ENCODE measurements around the gene METTL25. TPM values are rescaled to one million over a fixed set of nuclear protein-coding genes. Genes with fewer than 3 reads are reported as not detected.
A peak's percentile ranks its signal among the peaks of the same experiment; 100 is the strongest.

METTL25 gene
- total RNA-seq, 1 experiment from 2014 or later = 5.1 TPM

DNA sequence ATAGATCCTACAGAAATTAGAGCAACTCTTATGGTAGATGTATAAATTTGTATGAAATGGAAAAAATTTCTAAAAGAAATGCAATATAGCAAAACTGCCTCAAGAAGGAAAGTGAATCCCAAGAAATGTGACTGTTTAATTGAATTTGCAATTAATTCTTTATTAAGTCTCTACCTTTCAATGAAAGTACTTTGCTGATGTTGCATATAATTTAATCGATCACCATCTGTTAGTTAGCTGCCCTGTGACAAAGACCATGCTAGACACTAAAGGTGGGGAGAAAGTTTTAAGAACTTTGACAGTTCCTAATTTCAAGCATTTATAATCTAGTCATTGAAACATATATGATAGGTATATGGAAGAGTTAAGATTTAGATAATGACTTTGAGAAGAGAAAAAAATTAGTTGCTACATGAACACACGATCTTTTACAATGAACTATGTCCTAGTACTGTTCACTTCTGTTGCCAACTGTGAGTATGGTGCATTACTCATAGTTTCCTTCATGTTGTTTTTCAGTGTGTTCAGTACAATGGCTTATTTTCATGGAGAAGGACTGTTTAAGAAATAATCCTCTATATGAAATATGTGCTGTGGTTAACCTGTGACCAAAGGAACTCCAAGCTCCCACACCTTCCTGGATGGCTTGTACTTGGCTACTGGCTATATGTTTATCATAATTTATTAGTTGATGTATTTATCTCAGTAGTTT, 128.4 kb downstream of the METTL25 start:
- TF ChIP-seq, protein P1, sequence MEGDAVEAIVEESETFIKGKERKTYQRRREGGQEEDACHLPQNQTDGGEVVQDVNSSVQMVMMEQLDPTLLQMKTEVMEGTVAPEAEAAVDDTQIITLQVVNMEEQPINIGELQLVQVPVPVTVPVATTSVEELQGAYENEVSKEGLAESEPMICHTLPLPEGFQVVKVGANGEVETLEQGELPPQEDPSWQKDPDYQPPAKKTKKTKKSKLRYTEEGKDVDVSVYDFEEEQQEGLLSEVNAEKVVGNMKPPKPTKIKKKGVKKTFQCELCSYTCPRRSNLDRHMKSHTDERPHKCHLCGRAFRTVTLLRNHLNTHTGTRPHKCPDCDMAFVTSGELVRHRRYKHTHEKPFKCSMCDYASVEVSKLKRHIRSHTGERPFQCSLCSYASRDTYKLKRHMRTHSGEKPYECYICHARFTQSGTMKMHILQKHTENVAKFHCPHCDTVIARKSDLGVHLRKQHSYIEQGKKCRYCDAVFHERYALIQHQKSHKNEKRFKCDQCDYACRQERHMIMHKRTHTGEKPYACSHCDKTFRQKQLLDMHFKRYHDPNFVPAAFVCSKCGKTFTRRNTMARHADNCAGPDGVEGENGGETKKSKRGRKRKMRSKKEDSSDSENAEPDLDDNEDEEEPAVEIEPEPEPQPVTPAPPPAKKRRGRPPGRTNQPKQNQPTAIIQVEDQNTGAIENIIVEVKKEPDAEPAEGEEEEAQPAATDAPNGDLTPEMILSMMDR (conservative IDR thresholded peaks at IDR 0.05; ENCODE audit: low read depth, low read length) = no peak
- TF ChIP-seq EZH2 (IDR thresholded peaks at IDR 0.05; ENCODE audit: low read length, unreplicated experiment) (no peak), EZH2phosphoT487 (IDR thresholded peaks at IDR 0.05; ENCODE audit: borderline replicate concordance, low read length) (no peak)
- Histone ChIP-seq H3K36me3 (ENCODE audit: low read depth, low read length) (no peaks in the 10 kb centered on the region), H3K9me2 (replicated peaks; ENCODE audit: low read length) (no peaks in the 10 kb centered on the region), H2AFZ (ENCODE audit: low read length) (no peak overlapping the region), H4K20me1 (ENCODE audit: low read length) (no peaks in the 10 kb centered on the region), H3K27me3 (ENCODE audit: low read length) (no peaks in the 10 kb centered on the region), H3F3A (ENCODE audit: low read length, unreplicated experiment) (no peaks in the 10 kb centered on the region), H3K4me2 (ENCODE audit: low read length) (peak overlapping the region; percentile 23), H3K4me1 (ENCODE audit: insufficient read depth, low read length) (peaks cover 11% of the 10 kb centered on the region), H3K9ac (ENCODE audit: low read length) (no peak overlapping the region), H3K79me2 (ENCODE audit: low read length) (no peaks in the 10 kb centered on the region), H3K4me3 (ENCODE audit: low read length) (no peak overlapping the region), H3K9me3 (ENCODE audit: low read length) (no peaks in the 10 kb centered on the region), H3K27ac (ENCODE audit: low read length) (no peak overlapping the region)
- ChIA-PET CTCF (no interaction called here), POLR2A (ENCODE audit: unreplicated experiment) (no interaction called here)
- BruUV-seq (replicated peaks) = no TSS peak
- DNase-seq = peak; percentile 66
- intact Hi-C loops (cut with micrococcal nuclease) = no loop called here
- peak; percentile 86 for ATAC-seq

DNA sequence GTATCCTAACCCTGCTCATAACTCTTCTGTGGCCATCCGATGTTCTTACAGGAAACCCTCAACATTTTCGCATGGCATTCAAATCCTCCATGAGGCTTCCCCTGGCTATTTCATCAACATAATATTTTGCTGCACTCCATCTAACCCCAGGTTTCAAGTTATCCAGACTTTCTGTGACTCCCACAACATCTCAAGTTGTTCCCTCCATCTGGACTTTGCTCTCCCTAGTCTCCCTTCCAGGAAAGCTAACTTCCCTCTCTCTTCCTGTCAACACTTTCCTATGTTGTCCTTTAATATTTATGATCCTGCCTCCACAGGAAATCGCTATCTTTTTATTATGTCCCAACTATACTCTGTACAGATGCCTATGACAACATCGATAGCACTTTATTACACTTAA, 146.1 kb downstream of the METTL25 start:
- TF ChIP-seq EZH2phosphoT487 (IDR thresholded peaks at IDR 0.05; ENCODE audit: borderline replicate concordance, low read length) (no peak), EZH2 (IDR thresholded peaks at IDR 0.05; ENCODE audit: low read length, unreplicated experiment) (no peak)
- TF ChIP-seq, protein P1 (conservative IDR thresholded peaks at IDR 0.05; ENCODE audit: low read depth, low read length) = no peak
- no peaks in the 10 kb centered on the region for H4K20me1 ChIP-seq (ENCODE audit: low read length)

DNA sequence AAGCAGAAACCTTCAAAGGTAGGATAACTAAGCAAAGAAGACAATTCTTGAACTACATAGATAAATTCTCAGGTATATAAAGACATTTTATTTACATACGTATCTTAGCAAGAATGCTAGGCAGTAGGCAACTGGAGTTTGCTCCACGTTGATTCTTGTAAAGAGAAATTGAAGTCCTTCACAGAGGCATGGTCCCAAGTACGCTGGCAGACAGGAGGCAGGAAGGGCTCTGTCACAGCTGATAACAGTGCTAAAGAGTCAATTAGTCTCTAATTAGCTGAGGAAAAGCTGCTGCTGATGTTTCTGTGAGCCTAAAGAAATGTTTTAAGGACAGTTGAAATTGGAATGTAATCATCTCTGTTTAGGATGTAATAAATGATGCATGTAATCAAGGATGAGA, 146.8 kb downstream of the METTL25 start:
- H3K27ac ChIP-seq (ENCODE audit: low read length) = no peak overlapping the region
- DNase-seq (no peak), ATAC-seq (no peak)
- no peak overlapping the region for H3K9ac ChIP-seq (ENCODE audit: low read length)
- H3K79me2 ChIP-seq (ENCODE audit: low read length) = no peaks in the 10 kb centered on the region
- no peak overlapping the region for H3K4me3 ChIP-seq (ENCODE audit: low read length)
- BruUV-seq (replicated peaks) = no TSS peak
- no peaks in the 10 kb centered on the region for H3K9me2 ChIP-seq (replicated peaks; ENCODE audit: low read length)
- H3K4me2 ChIP-seq (ENCODE audit: low read length) = no peak overlapping the region
- no peaks in the 10 kb centered on the region for H3K36me3 ChIP-seq (ENCODE audit: low read depth, low read length)
- no peak overlapping the region for H2AFZ ChIP-seq (ENCODE audit: low read length)
- no peaks in the 10 kb centered on the region for H3K4me1 ChIP-seq (ENCODE audit: insufficient read depth, low read length)
- no peaks in the 10 kb centered on the region for H4K20me1 ChIP-seq (ENCODE audit: low read length)
- ChIA-PET POLR2A (ENCODE audit: unreplicated experiment) (no interaction called here), CTCF (no interaction called here)
- TF ChIP-seq EZH2phosphoT487 (IDR thresholded peaks at IDR 0.05; ENCODE audit: borderline replicate concordance, low read length) = no peak
- H3F3A ChIP-seq (ENCODE audit: low read length, unreplicated experiment) = no peaks in the 10 kb centered on the region
- H3K9me3 ChIP-seq (ENCODE audit: low read length) = no peaks in the 10 kb centered on the region
- H3K27me3 ChIP-seq (ENCODE audit: low read length) = no peaks in the 10 kb centered on the region
- intact Hi-C loops (cut with micrococcal nuclease) = no loop called here

More for the DNA sequence above, 146.1 kb downstream of the METTL25 start:
- no peaks in the 10 kb centered on the region for H3K27me3 ChIP-seq (ENCODE audit: low read length)
- ATAC-seq = no peak
- no peak overlapping the region for H2AFZ ChIP-seq (ENCODE audit: low read length)
- H3K9me2 ChIP-seq (replicated peaks; ENCODE audit: low read length) = no peaks in the 10 kb centered on the region
- H3K9me3 ChIP-seq (ENCODE audit: low read length) = no peaks in the 10 kb centered on the region
- intact Hi-C loops (cut with micrococcal nuclease) = no loop called here
- DNase-seq = no peak
- H3K9ac ChIP-seq (ENCODE audit: low read length) = no peak overlapping the region
- no TSS peak for BruUV-seq (replicated peaks)
- H3K79me2 ChIP-seq (ENCODE audit: low read length) = no peaks in the 10 kb centered on the region
- no peak overlapping the region for H3K4me2 ChIP-seq (ENCODE audit: low read length)
- ChIA-PET CTCF (no interaction called here), POLR2A (ENCODE audit: unreplicated experiment) (no interaction called here)
- no peaks in the 10 kb centered on the region for H3K36me3 ChIP-seq (ENCODE audit: low read depth, low read length)
- no peak overlapping the region for H3K27ac ChIP-seq (ENCODE audit: low read length)
- no peaks in the 10 kb centered on the region for H3K4me1 ChIP-seq (ENCODE audit: insufficient read depth, low read length)
- no peaks in the 10 kb centered on the region for H3F3A ChIP-seq (ENCODE audit: low read length, unreplicated experiment)
- no peak overlapping the region for H3K4me3 ChIP-seq (ENCODE audit: low read length)
